Ascending aorta (tissue), 2 donors: ENCODE results near the gene DNAH11. TPM values are rescaled to one million over a fixed set of nuclear protein-coding genes. Genes with fewer than 3 reads are reported as not detected.
"Not testable (repeated sequence)": the region's sequence is repeated elsewhere in the genome, so short reads cannot be mapped to it uniquely, and the experiment has no call there.

Experiments used
- DNase-seq, 2 donors: peaks; one replicate each; pipeline ENCODE4 v3.0.0-alpha.2; 2019; ENCODE audit warnings: low spot score in 2 of 2
- H3K27ac ChIP-seq, 2 donors: fragments of 200-600 bp; sonication (generic); one replicate each; pipeline ENCODE4 v1.5.1; 2016 to 2017; ENCODE audit warnings: mild to moderate bottlenecking in 1 of 2
- H3K27me3 ChIP-seq: fragments of 200-600 bp; sonication (generic); one replicate; pipeline ENCODE4 v1.5.1; 2017
- H3K36me3 ChIP-seq, 2 donors: fragments of 200-600 bp; sonication (generic); one replicate each; pipeline ENCODE4 v1.5.1; 2016
- H3K4me1 ChIP-seq, 2 donors: fragments of 200-600 bp; sonication (generic); one replicate each; pipeline ENCODE4 v1.5.1; 2016 to 2017; ENCODE audit warnings: mild to moderate bottlenecking in 1 of 2
- H3K4me3 ChIP-seq, 2 donors: fragments of 200-600 bp; sonication (generic); one replicate each; pipeline ENCODE4 v1.5.1; 2016 to 2017; ENCODE audit warnings: mild to moderate bottlenecking in 1 of 2
- H3K9me3 ChIP-seq, 2 donors: fragments of 200-600 bp; sonication (generic); one replicate each; pipeline ENCODE4 v1.5.1; 2016
- CTCF ChIP-seq, 3 experiments: fragments of 200-600 bp in 2 of 3; fragments of 450-650 bp in 1 of 3; sonication (generic) in 2 of 3; IDR thresholded peaks; one replicate each; pipeline ENCODE4 v1.5.1; 2016 to 2019; ENCODE audit warnings: antibody characterized with exemption in 3 of 3, mild to moderate bottlenecking in 1 of 3, moderate library complexity in 1 of 3
- intact Hi-C: fragments of 100-400 bp; cut with DNase I; formaldehyde crosslinking; loops from one replicate; pipeline ENCODE4 v1.15.1; 2023
- total RNA-seq: library from RNA; depleted of rRNA; stranded (reverse); fragments of >200 nt; gene quantifications from one replicate; pipeline ENCODE4 v1.1.0, GENCODE V29; 2016

Gene DNAH11
- total RNA-seq, 1 donor from 2014 or later, result 0.75 TPM

- H3K4me3 ChIP-seq, result no peak overlapping the region
- no peak overlapping the region for H3K27ac ChIP-seq
- intact Hi-C loops, result no loop called here
- H3K36me3 ChIP-seq, result no peaks in the 10 kb centered on the region
- no peaks in the 10 kb centered on the region for H3K9me3 ChIP-seq
- no peaks in the 10 kb centered on the region for H3K4me1 ChIP-seq
- H3K27me3 ChIP-seq, result no peaks in the 10 kb centered on the region
- no peak for TF ChIP-seq CTCF (IDR thresholded peaks at IDR 0.05)
- no peak for DNase-seq
Measured at GRCh38 chr7:21675255-21675654, 132.4 kb downstream of the DNAH11 start.

GRCh38 chr7:21690705-21691104 is 147.9 kb downstream of the DNAH11 start:
- no peaks in the 10 kb centered on the region for H3K4me1 ChIP-seq
- intact Hi-C loops, result no loop called here
- TF ChIP-seq CTCF (IDR thresholded peaks at IDR 0.05), result no peak
- no peak overlapping the region for H3K27ac ChIP-seq
- no peak for DNase-seq
- no peak overlapping the region for H3K4me3 ChIP-seq
- H3K36me3 ChIP-seq, result no peaks in the 10 kb centered on the region
- H3K9me3 ChIP-seq, result no peaks in the 10 kb centered on the region
- H3K27me3 ChIP-seq, result no peaks in the 10 kb centered on the region

GRCh38 chr7:21691146-21691545 is 148.3 kb downstream of the DNAH11 start:
- H3K4me3 ChIP-seq, H3K27ac ChIP-seq, H3K9me3 ChIP-seq, H3K36me3 ChIP-seq, H3K4me1 ChIP-seq, intact Hi-C loops, H3K27me3 ChIP-seq, DNase-seq: not testable (repeated sequence)

- H3K4me3 ChIP-seq, intact Hi-C loops, DNase-seq, H3K27me3 ChIP-seq, H3K4me1 ChIP-seq, H3K36me3 ChIP-seq, H3K27ac ChIP-seq, H3K9me3 ChIP-seq: not testable (repeated sequence)
Measured at GRCh38 chr7:21700587-21700986, 157.7 kb downstream of the DNAH11 start.

- Histone ChIP-seq H3K27me3 (no peaks in the 10 kb centered on the region), H3K4me1 (no peaks in the 10 kb centered on the region), H3K4me3 (no peak overlapping the region), H3K27ac (no peak overlapping the region), H3K36me3 (no peaks in the 10 kb centered on the region), H3K9me3 (no peaks in the 10 kb centered on the region)
- TF ChIP-seq CTCF (IDR thresholded peaks at IDR 0.05), result no peak
- DNase-seq, result no peak
- intact Hi-C loops, result no loop called here
Measured at GRCh38 chr7:21702303-21702702, 159.5 kb downstream of the DNAH11 start.

GRCh38 chr7:21704359-21704758 is 161.5 kb downstream of the DNAH11 start:
- Histone ChIP-seq H3K27me3 (no peaks in the 10 kb centered on the region), H3K9me3 (no peaks in the 10 kb centered on the region), H3K4me1 (no peaks in the 10 kb centered on the region), H3K4me3 (no peak overlapping the region), H3K36me3 (no peaks in the 10 kb centered on the region), H3K27ac (no peak overlapping the region)
- intact Hi-C loops, result no loop called here
- TF ChIP-seq CTCF (IDR thresholded peaks at IDR 0.05), result no peak
- no peak for DNase-seq

GRCh38 chr7:21706131-21706530 is 163.3 kb downstream of the DNAH11 start:
- Histone ChIP-seq H3K9me3 (no peaks in the 10 kb centered on the region), H3K36me3 (no peaks in the 10 kb centered on the region), H3K4me1 (no peaks in the 10 kb centered on the region), H3K27ac (no peak overlapping the region), H3K4me3 (no peak overlapping the region), H3K27me3 (no peaks in the 10 kb centered on the region)
- no peak for TF ChIP-seq CTCF (IDR thresholded peaks at IDR 0.05)
- intact Hi-C loops, result no loop called here
- DNase-seq, result no peak
